Measurements from ENCODE around the gene NAA40. TPM values are rescaled to one million over a fixed set of nuclear protein-coding genes. Genes with fewer than 3 reads are reported as not detected.

NAA40 gene
- polyA plus RNA-seq, 3 donors, result 28.1 to 46.4 (median 42.4) TPM

GRCh38 chr11:63910675-63911074, 28.1 kb upstream of the NAA40 start:
- DNase-seq, result no peak

- no peak for DNase-seq
Observed at GRCh38 chr11:63911440-63911839, 27.4 kb upstream of the NAA40 start.

- no peak for DNase-seq
Observed at GRCh38 chr11:63911876-63912275, 26.9 kb upstream of the NAA40 start.

DNA sequence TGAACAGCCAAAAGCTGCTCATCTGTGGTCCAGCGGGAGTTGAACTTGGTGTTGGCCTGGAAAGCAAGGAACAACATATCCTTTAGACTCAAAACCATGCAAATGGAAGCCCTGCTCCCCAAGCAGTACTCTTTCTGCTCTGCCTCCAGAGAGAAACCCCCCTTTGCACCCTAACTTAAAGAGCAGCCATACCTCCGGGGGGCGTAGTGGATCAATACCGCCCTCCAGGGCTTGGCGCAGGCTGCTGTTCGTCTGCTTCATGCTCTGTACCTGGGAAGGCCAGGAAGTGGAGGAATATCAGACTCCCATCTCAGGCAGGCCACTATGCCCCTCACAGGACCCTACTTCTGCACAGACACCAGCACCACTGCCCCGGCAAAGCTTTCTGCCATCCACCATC, 26.1 kb upstream of the NAA40 start:
- DNase-seq, result no peak

GRCh38 chr11:63913866-63914830, 24.7 kb upstream of the NAA40 start:
- no peak for DNase-seq

DNA sequence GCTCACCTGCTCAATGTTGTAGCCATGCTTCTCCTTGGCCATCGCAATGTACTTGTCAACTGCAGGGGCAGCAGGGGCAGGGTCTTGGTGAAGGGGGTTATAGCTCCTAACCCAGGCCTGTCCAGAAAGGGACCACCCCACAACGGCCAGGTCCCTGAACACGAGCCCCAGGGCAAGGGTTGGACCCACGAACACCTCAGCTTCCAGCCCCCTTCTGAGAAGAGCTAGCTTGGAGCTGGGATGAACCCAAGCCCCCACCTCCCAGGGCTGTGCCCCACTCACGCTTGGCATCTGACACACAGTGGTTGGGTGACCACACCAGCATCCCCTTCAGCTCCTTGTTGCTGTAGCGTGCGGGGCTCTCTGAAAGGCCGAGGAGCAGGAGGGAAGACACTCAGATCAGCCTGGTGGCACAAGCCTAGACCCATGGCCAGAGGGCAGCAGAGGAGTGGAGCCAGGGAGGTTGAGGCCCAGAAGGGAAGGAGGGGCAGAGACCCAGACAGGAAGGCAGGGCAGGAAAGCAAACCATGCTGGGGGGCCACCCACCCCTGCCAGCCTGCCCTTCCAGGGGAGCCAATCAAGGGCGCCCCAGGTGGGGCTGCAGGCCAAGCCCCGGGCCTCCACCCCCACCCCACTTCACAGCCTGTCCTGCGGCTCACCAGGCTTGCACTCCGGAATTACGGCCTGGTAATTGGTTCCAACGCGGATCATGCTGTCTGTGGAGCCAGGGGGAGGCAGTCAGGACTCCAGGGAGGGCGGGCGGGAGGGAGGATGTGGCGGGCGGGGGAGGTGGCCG, 23.7 kb upstream of the NAA40 start:
- DNase-seq, result no peak

DNA sequence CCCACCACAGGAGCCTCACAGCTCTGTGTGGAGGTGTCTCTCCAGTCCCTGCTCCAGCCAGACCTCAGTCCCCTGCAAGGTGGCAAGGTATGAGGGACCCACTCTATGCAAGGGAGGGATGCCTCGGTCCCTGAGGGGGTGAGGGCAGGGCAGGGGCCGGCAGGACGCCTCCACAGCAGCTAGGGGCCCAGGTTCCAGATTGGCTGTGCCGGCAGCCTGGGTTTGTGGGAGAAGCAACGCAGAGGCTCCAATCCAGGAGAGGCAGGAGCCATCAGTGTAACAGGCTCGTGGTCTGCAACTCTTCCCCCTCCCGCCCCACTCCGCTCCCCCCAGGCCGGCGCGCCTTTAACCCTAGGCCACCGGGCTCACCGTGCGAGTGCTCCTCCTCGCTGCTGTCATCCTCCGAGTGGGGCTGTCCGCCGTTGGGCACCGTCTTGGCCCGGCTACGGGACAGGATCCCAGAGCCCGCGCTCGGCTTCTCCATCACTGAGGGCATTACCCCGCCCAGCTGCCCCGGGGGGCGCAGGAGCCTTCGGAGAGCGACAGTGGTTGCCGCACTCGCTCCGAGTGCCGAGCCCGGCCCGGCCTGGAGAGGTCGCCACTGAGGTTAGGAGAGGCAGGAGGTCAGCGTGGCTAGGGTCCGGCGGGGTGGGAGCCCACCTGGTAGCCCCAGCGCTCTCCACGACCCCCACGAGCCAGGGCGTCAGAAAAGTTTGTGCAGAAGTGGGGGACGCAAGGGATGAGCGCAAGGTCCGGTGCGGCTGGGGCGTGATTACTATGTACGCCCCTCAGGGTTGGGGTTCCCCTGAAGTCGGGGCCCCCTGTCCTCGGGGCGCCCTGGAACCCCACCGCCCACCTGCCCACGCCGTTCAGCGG, 22.6 kb upstream of the NAA40 start:
- DNase-seq, result no peak

GRCh38 chr11:63916837-63917691, 21.7 kb upstream of the NAA40 start, which contains the start of gene RCOR2:
RCOR2 (minus strand) TSS chr11:63917164; CDS start chr11:63916456, 708 bp downstream.
- no peak for DNase-seq

- no peak for DNase-seq
Observed at GRCh38 chr11:63917692-63918506, 20.9 kb upstream of the NAA40 start.

DNA sequence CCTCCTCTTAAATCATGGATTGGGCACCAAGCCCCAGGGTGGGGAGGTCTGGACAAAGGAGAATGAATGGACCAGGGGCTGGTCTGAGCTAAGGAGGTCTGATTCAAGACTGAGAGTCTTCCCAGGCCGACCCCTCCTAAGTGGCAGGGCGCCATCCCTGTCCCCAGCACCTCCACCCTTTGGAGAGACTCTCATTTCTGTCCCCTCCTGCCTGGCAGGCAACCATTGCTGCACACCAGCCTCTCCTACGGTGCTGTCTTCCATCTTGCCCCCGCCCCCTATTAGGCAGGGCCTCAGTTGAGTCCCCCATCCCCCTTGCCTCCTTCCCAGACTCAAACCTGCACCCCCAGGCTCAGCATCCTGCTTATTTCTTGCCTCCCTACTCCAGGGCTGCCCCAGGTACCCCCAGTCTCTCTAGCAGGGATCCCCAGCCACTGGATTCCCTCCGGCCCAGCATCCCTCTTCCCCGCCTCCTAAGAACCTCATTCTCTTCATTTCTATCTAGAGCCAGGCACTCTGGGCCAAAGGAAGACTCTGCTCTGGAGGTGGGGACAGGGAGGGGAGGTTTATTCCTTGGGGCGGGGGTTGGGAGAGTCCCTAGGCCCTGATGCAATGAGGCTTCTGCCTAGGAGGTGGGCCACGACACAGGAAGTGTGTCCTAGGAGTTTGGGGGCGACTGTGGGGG, 20.2 kb upstream of the NAA40 start:
- no peak for DNase-seq

DNA sequence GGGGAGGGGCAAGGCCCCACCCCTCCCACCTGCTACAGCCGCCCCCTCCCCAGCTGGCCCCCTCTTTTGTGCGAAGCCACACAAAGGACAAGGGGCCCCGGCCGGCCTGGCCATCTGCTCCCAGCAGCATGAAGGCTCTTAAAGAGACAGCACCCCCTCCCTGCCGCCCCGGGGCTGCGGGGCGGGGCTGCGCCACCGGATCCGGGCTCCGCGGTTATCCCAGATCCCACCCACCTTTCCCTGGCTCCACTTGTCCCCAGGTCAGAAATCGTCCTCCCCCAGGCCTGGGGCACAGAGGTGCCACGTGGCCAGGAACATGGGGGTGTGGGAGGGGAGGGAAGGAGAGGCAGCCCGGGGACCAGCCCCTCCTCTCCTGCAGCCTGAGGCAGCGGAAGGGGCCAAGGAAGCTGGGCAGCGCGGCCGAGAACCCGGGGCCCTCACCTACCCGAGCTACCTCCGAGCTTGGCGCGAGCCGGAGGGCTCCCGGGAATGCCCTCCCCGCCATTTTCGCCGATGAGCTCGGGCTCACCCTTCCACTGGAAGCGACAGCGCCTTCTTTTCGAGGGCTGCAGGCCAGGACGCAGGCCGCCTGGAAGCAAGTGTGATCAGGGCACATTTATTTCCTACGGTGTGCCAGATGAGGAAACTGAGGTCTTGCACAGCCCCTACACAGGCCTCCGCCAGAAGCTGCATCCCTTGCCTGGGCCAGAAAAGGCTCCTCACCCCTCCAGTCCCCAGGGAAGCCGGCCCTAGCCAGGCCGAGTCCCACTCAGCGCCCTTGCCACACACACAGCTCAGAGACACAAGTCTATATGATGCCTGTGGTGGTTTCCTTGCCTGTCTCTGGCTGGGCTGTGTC, 19.3 kb upstream of the NAA40 start:
- no peak for DNase-seq

DNA sequence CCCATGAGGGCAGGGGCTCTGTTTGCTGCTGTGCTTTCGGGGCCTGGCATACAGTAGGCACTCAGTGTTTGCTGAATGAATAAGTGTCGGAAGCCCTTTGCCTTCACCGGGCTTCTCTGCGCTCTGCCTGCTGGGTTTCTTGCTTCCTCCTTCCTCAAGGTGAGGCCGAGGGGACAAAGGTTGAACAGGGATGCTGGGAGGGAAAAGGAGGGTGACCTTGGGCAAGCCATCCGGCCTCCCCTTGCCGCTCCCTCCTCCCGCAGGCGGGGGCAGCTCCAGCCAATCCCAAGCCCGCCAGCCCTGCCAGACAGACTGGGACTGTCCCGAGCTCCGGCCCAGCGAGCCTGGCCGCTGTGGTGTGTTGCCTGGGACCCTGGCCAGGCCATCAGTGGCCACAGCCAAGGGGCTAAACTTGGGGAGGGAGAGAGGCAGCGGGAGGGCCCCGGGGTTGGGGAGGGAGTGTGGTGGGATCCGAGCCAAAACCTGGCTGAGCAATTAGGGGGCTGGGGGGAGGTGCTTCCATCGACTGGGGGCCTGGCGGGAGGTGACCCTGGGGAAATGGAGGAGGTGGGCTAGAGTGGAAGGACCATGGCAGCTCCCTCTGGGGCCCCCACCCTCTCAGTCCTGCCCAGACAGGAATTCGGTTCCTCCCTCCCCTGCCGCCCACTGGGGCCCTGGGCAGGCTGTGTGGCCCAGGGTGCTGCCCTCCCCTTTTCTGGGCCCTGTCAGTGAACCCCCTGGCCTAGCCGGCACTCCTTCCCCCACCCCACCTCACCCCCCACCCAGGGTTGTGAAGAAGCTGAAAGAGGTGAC, 18.5 kb upstream of the NAA40 start:
- no peak for DNase-seq

GRCh38 chr11:63920939-63921417, 17.8 kb upstream of the NAA40 start:
- DNase-seq, result no peak

DNA sequence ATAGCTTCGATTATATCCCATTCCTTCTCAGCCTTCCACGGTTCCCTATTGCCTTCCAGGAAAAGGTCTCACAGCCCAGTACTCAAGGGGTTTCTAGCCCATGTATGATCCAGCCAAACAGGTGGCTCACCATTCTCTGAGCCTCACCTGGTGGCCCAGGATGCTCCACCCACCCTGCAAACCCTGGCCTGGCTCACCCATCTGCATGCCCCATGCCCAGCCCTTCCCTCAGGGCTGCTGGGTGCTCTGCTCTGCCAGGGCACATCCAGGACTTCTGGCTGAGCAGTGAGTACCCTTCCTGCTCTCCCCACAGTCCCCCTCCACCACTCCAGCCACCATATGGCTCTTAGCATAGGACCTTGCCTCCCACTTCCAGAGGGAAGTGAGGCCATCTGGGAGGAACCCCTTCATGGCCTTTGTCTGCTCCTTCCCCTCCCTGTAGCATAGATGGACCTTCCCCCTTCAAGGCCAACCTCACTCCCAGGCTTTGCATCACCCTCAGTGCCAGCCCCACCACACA, 16.1 kb upstream of the NAA40 start:
- no peak for DNase-seq

GRCh38 chr11:63923319-63923718, 15.5 kb upstream of the NAA40 start:
- DNase-seq, result no peak

DNA sequence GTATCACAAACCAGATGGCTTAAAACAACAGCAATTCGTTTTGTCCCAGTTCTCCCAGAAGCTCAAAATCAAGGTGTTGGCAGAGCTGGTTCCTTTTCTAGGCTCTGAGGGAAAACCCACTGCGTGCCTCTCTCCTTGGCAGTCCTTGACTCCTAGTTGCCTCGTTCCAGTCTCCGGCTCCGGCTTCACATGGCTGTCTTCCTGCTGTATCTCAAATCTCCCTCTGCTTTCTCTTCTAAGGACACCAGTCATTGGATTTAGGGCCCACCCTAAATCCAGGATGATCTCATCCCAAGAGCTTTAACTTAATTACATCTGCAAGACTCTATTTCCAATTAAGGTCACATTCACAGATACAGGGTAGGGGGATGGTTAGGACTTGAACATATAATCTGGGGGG, 9.2 kb upstream of the NAA40 start:
- DNase-seq, result no peak

DNA sequence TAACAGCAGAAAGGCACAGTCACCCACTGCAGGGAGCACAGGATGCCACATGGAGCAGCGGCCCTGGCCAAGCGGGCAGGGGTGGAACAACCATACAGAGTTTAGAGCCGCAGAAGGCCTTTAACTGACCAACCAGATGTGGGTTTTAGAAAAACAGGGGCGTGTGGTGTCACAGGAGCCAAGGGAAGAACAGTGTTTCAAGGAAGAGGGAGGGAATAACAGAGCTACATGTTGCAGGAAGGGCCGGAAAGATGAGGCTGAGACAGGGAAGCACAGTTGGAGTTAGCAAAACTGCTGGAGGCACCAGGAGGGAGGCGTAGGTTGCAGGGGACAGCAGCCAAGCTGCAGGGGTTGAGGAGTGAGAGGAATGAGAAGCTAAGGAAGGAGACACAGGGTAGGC, 7.8 kb upstream of the NAA40 start:
- DNase-seq, result no peak
